SHP77 treated with DMSO at 0.1 percent for 48 hours (cell line): ENCODE results near the gene GPAT3.

Experiments
- DNase-seq: peaks from one replicate; lab custom pipeline; 2025; lab: John Stamatoyannopoulos, UW

Gene GPAT3

GRCh38 chr4:83644677-83645659 is 109.1 kb downstream of the GPAT3 start:
- peak; percentile 55 for DNase-seq

GRCh38 chr4:83646538-83647239 is 110.8 kb downstream of the GPAT3 start:
- DNase-seq = no peak

- no peak for DNase-seq
These were observed 115.9 kb downstream of the GPAT3 start for GRCh38 chr4:83651846-83652245.
